ENCODE data around the gene PITPNM3.
"Not testable (repeated sequence)": the region's sequence is repeated elsewhere in the genome, so short reads cannot be mapped to it uniquely, and the experiment has no call there.

PITPNM3 gene

DNA sequence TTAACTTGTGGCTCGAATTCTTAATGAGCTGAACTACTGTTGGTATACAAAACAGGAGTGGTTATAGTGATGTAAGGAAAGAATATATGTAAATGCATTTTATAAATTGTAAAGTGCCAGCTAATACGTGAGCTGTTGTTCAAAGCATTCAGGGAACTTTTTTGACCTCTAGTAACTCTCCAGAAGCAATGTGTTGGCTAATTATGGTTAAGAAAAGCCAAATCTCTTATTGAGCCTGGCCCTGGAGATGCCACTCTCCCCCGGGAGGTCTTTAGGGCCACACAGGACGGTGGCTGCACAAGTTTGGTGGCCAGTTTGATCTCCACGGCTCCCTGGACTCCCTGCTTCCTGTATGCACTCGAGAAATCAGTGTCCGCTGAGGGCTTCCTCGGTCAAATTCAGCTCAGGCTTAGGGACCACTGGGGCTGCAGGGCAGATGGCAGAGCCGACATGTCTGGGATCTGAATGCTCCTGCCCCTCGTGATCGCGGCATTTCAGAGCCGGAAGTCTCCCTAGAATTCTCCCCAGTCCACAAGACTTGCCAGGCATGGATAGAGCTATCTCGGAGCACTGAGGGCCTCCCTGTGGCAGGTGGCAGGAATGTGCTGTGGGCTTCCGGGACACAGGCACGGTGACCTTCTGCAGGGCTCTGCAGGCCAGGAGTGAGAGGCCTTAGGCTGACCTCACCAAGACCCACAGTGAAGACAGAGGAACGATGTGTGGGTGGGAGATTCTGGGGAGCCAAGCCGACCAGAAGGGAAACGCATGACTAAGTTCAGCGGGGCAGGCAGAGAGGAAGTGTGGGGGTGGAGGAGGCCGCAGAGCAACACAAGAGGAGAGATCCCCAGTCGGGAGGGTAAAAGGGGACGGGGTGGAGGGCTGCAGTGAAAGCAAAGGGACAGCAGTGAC lies 18.6 kb upstream of the PITPNM3 start:
- no peak for DNase-seq (ENCODE audit: low read depth in 2 of 2)

DNA sequence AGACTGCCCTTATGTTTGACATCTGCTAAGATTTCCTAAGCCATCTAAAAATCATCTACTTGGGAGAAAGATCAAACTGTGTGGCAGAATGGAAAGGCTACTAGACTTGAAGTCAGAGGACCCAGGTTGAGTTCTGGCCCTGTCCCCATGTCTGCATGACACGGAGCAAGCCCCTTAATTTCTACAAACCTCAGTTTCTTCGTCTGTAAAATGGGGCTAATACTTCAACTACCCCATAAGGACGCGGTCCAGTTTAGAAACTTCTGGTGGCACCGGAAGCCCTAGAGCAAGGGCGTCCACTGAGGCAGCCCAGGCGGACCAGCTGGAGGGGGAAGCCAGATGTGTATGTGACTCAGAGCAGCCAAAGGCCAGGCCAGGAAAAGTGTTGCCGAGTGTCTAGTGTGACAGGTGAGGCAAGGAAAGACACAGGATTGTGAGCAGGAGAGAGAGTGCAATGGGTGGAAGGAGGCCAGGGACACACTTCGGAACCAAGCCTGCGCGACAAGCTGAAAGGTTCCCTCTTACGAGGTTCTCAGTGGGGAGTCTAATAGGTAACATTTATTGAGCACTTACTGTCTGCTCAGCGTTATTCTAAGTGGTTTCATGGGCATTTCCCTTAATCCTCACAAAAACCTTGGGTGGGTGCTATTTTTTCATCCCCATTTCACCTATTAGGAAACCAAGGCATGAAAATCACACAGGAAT lies 17.8 kb upstream of the PITPNM3 start:
- no peak for DNase-seq (ENCODE audit: low read depth in 2 of 2)

DNA sequence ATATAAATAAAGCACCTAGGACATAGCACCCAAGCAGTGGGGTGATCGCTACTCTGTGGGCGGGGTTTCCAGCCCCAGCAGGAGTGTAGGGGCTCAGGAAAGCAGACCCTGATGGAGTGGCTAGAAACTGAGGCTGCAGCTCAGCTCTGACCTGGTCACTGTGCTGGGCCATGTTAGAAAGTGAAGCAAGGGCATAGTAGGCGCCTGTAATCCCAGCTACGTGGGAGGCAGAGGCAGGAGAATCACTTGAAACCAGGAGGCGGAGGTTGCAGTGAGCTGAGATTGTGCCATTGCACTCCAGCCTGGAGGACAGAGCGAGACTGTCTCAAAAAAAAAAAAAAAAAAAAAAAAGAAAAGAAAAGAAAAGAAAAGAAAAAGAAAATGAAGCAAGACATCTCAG lies 17.1 kb upstream of the PITPNM3 start:
- DNase-seq (ENCODE audit: low read depth in 2 of 2): not testable (repeated sequence)

DNA sequence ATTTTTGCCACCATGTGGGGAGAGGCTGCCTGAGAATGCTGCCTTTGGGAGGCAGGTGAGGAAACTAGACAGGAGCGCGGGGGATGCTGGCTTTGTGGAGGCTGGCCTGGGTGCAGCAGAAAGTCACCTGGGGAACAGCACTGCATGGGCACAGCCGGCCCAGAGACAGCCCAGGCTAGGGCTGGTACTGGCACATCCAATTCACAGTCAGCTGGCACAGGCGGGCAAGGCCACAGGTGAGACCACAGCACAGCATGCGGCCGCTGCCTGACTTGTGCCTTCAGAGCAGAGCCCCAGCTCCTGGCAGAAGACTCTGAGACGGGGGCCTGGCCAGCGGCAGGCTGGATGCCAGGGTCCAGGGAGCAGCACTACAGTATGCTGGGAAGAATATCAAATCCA lies 16.6 kb upstream of the PITPNM3 start:
- DNase-seq (ENCODE audit: low read depth in 2 of 2): no peak

DNA sequence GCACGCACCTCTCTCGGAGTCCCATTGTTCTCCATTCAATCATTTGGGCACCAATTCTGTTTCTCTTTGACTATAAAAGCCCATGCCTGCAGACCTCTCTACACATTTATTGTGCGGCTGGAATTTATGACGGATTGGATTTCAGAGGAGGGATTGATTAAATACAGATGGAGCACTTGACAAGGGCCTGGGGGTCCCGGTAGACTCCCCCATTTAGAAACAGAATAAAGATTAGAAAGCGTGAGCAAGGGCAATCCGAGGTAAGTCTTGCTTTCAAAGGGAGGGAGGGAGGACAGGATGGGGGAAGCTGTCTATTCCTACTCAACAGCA lies 15.1 kb upstream of the PITPNM3 start:
- no peak for DNase-seq (ENCODE audit: low read depth in 2 of 2)

DNA sequence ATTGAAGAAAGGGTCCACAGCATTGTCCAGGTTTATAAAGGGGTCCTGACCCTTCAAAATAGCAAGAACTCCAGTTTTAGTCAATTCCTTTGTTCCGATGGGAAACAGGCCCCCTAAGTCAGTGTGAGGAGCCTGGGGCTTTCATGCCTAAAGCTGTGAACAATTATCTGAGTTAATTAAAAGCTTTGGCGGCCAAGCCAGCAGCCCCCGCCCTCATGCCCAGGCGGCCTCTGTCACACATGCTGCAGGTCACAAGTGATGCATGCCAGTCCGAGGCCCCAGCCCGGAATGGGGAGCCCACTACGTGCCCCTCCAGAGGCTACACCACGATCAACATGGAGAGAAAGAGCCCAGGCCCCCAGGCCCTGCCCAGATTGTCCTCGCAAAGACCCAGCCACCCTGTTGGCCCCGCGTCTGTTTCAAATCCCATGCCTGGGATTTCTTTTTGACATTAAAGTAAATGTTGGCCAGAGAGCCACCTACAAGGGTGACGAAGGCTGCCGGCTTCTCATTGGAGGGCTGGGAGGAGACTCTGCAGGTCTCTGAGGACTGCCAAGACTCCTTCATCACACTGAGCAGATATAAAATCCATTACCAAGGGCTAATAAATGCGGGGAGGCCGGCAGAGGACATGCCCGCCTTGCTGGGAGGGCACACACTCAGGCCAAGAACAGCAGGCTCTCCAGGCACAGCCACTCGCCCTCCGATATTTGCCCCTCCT lies 14.5 kb upstream of the PITPNM3 start:
- DNase-seq (ENCODE audit: low read depth in 2 of 2): no peak

DNA sequence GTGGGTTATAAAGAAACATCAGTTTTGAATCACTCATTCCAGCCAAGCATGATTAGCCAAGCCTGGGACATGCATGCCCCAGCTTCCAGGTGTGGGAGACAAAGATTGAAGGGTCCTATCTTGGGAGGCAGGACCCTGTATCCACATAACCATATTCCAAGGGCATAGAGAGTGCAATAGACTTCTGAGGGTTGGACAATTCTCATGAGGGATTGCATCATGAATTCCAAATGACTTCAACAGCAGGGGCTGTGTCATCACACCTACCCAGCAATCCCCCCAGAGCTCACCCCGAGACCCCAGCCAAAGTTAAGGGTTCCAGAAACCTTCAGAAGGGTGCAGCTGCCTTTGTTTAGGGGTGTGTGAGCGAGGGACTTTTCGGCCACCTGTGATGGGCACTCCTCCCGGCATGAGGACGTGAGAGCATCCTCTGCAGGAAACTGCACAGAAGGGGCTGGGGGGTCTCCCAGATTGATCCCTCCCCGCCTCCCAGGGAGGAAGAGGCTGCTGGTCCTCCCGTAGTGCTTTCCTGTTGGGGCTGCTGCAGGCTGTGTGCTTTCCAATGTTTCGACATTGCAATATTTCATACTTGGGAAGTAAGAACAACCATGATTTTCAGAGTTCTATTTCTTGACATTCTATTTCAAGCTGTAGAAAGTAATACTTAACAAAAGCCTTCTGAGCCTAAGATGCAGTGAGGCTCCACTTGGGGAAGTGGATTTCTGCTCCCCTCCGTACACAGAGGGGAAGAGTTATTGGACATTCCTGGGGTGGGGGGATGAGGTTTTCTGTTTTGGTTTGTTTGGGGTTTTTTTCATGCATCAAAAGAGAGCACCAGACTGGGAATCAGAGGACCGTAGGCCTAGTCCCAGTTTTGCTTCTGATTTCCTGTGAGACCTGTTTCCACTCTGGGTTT lies 13.3 kb upstream of the PITPNM3 start:
- no peak for DNase-seq (ENCODE audit: low read depth in 2 of 2)

DNA sequence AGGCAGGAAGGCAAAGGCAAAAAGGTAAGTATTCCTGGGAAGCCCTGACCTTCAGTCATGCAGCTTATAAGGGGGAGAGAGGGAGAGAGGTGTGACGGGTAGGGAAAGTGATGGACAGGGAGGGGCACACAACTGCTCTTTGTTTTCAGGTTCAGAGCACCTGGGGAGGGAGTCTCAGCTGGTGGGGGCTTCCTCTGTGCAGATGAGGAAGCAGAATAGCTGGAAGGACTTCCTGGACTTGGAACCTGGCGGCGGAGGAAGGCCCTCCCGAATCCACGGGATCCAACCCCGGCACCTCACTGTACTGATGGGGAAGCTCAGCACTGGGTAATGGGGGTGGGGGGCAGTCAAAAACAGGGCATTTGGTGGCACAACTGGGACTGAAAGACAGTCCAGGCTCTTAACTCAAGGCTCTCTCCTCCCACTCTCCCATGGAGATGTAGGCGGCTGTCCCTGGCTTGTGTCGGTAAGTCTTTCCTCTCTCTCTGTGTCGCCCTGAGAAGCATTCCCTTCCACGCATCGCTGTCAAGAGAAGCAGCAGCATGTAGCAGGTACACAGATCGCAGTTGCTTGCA lies 11.9 kb upstream of the PITPNM3 start:
- no peak for DNase-seq (ENCODE audit: low read depth in 2 of 2)

DNA sequence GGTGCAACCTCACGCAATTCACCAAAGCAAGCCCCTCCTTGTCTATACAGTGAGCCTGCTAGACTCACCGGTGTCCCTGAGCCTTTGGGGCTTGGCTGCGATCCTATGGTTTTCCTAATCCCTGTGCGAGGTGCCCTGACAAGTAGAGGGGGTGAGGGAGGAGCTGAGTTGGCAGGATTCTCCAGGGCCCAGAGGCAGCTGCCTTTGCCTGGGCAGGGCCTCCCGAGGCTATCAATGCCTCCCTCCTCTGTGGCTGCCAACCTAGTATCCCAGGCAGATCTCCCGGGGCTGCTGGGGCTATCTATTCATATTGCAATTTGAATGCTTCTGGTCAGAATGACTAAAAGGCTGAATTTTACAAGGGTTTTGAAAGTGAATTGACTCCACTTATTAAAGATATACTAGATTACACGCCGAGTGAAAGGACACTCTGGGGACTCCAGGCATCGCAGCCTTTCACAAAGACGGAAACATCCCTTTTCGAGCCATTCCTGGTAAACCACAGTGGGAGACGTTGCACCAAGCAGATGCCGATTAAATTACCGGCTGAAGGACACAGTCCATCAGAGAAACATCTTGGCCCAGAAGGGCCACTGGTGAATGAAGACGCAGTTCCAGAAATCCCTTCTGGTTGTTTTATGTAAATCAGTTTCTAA lies 11.3 kb upstream of the PITPNM3 start:
- DNase-seq (ENCODE audit: low read depth in 2 of 2): no peak

DNA sequence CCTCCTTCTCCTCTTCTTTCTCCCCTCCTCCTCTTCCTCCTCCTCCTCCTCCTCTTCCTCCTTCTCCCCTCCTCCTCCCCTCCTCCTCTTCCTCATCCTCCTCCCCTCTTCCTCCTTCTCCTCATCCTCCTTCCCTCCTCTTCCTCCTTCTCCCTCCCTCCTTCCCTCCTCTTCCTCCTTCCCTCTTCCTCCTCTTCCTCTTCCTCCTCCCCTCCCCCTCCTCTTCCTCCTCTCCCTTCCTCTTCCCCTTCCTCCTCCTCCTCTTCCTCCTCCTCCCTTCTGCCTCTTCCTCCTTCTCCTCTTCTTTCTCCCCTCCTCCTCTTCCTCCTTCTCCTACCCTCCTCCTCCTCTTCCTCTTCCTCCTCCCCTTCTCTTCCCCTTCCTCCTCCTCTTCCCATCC lies 5.1 kb upstream of the PITPNM3 start:
- no peak for DNase-seq (ENCODE audit: low read depth in 2 of 2)

DNA sequence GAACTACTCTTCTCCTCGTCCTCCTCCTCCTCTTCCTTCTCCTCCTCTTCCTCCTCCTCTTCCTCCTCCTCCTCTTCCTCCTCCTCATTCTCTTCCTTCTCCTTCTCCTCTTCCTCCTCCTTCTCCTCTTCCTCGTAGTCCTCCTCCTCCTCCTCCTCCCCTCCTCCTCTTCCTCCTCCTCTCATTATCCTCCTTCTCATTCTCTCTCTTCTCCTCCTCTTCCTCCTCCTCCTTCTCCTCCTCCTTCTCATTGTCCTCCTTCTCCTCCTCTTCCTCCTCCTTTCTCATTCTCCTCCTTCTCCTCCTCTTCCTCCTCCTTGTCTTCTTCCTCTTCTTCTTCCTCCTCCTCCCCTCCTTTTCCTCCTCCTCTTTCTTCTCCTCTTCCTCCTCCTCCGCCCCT lies 4.1 kb upstream of the PITPNM3 start:
- DNase-seq (ENCODE audit: low read depth in 2 of 2): no peak

DNA sequence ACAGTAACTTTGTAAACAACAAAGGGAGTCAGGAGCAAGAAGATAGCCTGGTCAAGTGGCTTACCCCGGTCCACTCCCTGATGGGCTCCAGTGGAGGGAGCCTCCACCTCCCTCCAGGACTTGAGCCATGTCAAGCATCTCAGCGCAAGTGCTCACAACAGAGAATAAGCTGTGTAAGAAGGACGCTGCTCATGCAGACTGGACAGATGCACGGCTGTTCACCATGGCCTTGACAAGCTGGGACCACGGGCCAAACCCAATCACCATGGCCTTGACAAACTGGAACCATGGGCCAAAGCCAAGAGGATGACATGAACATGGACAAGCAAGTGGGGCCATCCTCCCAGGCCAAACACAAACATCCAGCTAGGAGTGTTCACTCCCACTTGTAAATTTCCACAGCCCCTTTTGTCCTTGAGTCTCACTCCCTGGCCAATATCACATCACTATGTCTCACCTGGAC lies 3.4 kb upstream of the PITPNM3 start:
- no peak for DNase-seq (ENCODE audit: low read depth in 2 of 2)

DNA sequence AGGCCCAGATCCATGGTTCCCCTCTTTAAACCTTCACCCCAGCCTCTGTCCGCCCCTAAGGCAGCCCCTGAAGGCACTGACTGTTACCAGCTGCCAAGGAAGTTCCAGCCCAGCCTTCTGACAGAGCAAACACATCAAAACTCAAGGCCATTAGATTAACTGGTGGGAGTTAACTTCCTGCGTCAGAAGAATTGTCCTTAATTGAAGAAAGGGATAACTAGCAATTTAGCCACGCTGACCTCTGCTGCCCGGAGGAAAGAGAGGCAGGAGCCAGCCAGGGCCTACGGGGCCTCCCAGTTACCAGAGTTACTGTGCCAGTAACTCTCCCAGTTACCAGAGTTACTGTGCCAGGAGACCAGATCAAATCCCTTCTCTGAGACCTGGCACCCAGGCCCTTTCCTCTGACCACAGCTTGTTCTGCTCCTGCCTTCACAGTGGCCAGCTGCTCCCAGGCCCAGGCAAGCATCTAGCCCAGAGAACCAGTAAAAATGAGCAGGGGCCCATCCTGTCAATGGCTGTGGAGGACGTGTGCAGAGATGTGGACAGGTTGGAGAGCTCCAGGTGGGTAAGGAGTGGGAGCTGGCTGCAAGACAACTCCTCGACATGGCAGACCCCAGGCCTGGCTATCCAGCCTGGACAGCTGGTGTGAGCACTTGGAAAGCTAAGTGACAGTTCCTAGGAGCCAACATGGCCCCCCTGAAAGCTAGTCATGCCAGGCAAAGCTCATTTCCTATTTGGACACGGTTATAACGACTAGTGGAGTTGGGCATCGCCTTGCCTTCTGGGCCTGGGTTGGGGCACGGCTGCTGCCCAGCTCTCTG lies 2.8 kb upstream of the PITPNM3 start:
- DNase-seq (ENCODE audit: low read depth in 2 of 2): no peak

DNA sequence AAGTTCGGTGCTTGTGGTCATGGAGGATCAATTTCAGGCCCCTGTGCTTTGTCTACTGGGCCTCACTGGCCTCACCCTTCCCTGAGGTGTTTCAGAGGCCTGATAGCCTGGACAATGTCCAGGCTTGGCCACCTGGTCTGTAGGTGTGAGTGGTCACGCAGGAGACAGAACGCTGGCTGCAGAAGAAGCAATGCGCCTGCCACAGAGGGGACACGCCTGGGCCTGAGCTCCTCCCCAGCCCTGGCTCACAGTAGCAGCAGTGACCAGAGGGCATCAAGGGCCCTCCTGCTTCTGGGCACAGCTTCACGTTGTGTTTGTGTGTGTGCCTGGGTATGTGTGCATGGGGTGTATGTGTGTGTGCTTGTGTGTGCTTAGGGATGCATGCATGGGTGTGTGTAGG lies 1.9 kb upstream of the PITPNM3 start:
- DNase-seq (ENCODE audit: low read depth in 2 of 2): no peak

DNA sequence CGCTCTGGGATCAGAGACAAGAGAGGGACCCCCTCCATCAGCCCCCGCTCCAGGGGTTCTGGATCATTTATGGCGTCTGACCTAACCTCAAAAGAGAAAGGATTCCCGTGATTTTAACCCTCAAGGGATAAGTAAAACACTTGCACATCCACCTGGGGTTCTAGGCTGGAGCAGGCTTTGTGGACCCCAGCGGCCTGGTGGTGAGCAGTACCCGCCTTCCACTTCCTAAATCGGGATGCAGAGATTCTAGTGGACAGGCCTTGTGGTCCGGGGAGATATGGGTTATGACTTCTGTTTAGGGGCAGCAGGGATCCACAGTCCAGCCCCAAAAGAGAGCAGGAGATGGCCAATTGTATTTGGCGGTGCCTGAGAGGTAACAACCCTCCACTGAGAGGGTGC lies 684 bp upstream of the PITPNM3 start:
- no peak for DNase-seq (ENCODE audit: low read depth in 2 of 2)

DNA sequence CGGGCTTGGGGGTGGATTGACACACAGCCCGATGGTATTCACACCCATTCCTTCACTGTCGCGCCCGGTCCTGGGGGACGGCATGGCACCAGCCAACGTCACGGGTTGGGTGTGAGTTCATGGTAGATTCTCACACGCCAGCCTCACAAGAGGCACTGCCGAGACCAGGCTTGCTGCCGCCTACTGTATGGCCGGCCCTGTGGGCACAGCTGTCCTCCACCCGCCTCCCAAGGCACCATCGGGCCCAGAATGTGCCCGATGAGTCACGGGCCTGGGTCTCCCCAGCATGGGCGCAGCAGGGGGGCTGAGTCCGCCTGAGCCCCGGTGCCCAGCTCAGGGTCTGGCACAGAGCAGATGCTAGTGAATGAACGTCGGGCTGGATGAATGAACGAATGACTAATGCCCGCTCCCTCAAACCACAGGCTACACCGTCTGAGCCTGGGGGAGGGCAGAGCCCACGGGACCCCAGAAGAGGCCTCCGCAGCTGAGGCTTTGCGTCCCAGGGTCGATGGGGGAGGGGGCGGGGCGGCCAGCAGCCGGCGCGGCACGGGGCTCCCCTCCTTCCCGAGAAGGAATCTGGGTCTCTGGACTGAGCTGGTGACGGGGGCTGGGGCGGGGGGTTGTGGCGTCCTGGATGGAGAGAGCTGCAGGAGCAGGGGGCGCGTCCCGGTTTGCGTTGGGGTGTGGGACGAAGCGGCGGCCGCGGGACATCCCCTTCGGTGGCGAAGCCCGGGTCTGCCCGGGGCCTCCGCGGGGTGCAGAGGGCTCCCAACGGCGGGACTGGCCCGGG lies 829 bp downstream of the PITPNM3 start:
- no peak for DNase-seq (ENCODE audit: low read depth in 2 of 2)

DNA sequence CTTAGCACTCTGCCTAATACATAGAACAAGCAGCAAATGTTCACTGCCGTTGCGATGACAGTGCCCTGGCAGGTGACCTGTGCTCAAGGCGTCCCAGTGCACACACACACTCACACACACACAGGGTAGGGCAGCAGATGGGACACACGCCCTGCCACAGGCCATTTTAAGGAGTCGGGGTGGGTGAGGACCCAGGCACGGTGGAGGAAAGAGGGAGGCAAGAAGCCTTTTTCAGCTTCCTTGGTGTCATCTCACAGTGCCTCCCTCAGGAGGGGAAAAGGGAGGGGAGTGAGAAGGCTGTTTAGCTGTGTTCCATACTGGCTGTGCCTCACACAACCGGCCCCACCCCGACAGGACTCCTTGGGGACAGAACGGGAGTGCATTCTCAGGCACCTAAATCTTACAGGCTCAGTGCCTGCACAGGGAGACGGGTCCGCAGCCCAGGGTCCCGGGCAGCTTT lies 1.5 kb downstream of the PITPNM3 start:
- no peak for DNase-seq (ENCODE audit: low read depth in 2 of 2)

DNA sequence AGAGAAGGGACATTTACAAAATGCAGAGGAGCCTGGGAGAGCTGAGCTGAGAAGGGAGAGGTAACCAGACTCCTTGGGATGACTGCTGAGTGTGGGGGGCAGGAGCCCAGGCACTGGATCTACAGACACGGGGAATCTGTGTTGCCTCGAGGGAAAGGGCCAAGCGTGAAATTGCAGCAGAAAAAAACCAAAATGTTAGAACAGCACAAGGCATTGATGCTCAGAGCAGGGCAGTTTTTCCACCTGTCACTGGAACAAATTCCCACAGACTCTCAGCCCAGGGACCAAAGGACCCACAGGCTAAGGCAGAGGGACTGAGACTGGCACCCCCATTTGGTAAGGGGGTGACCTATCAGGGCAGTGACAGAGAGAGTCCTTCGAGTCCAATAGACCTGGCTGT lies 2.0 kb downstream of the PITPNM3 start:
- no peak for DNase-seq (ENCODE audit: low read depth in 2 of 2)

Data from activated CD4-positive, alpha-beta T cell treated with anti-CD3 and anti-CD28 coated beads for 24 hours (primary cell).